Measurements from ENCODE around the gene VPS35.

The VPS35 gene

DNA sequence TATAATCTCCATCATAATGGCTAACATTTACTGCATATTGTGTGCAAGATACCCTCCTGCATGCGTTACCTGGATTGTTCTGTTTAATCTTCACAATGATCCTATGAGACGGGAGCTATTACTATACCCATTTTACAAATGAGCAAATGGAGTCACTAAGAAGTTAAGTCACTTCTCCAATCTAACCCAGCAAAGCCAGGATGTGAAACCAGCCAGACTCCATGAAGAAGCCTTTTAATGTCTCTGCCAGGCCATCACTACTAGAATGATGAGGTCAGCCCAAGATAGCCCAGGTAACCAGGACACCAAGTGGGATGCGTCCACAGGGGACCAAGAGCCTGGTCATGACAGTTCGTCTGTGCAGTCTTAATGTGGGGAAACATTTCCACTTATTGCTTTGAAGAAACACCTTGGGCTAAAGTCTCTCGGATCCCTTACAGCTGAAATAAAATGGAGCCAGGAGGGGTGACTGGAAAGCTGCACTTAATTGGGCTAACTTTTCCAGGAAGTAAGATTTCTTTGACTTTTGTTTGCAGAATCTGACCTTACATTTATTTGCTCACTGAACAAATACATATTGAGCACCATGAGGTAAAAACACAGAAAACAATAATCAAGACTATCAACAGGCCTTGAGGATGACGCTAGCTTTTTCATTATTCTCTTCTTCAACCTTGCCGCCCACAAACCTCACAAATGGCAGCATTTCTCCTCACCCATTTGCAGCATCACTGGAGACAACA, 66.9 kb downstream of the VPS35 start:
- TF ChIP-seq, protein P1, sequence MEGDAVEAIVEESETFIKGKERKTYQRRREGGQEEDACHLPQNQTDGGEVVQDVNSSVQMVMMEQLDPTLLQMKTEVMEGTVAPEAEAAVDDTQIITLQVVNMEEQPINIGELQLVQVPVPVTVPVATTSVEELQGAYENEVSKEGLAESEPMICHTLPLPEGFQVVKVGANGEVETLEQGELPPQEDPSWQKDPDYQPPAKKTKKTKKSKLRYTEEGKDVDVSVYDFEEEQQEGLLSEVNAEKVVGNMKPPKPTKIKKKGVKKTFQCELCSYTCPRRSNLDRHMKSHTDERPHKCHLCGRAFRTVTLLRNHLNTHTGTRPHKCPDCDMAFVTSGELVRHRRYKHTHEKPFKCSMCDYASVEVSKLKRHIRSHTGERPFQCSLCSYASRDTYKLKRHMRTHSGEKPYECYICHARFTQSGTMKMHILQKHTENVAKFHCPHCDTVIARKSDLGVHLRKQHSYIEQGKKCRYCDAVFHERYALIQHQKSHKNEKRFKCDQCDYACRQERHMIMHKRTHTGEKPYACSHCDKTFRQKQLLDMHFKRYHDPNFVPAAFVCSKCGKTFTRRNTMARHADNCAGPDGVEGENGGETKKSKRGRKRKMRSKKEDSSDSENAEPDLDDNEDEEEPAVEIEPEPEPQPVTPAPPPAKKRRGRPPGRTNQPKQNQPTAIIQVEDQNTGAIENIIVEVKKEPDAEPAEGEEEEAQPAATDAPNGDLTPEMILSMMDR (IDR thresholded peaks at IDR 0.05; ENCODE audit: insufficient read depth, low read depth, low read length, missing control alignments) = no peak
- H3K4me3 ChIP-seq (ENCODE audit: low read depth, low read length) = no peak overlapping the region; the same call in 1 of the 2 replicates
- no peak for DNase-seq (ENCODE audit: low read depth)

GRCh38 chr16:46621006-46621933, 67.7 kb downstream of the VPS35 start, which contains the start of gene SHCBP1:
Gene SHCBP1 (minus strand): TSS chr16:46621379. CDS start chr16:46621359, 20 bp downstream.
- peak; percentile 92 for DNase-seq (ENCODE audit: low read depth)
- peak within 1 kb of the TSS; percentile 82 for H3K4me3 ChIP-seq (ENCODE audit: low read depth, low read length)
- TF ChIP-seq, protein P1 (IDR thresholded peaks at IDR 0.05; ENCODE audit: insufficient read depth, low read depth, low read length, missing control alignments) = no peak

DNA sequence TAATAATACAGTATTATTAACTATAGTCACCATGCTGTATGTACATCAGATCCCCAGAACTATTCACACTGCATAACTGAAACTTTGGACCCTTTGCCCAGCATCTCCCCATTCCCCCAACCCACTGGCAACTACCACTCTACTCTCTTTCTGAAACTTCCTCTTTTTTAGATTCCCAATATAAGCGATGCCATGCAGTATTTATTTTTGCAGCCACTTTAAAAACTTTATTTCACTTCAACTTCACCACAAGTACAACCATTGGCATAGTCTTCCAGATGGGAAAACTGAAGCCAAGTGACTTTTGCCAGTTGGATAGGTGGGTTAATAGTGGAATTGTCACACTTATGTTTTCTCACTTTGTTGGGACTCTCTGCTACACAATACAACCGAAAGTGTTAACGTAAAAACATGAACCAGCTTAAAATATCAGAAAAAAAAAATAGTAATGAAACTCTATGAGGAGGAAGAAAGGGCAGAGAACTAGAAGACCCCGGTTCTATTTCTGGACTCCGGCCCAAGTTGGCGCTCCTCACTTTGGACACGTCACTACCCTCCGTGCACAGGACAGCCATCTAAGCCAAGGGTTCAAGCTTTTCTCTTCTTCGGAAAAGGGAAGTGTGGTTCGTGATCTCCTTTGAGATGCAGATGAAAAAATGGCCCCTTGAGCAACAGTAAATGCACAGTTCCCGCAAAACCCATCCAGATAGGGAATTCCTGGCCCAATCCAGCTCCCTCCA, 68.5 kb downstream of the VPS35 start:
- TF ChIP-seq, protein P1 (IDR thresholded peaks at IDR 0.05; ENCODE audit: insufficient read depth, low read depth, low read length, missing control alignments) = no peak
- peak; percentile 67 for DNase-seq (ENCODE audit: low read depth)
- peak overlapping the region; percentile 82 for H3K4me3 ChIP-seq (ENCODE audit: low read depth, low read length)

DNA sequence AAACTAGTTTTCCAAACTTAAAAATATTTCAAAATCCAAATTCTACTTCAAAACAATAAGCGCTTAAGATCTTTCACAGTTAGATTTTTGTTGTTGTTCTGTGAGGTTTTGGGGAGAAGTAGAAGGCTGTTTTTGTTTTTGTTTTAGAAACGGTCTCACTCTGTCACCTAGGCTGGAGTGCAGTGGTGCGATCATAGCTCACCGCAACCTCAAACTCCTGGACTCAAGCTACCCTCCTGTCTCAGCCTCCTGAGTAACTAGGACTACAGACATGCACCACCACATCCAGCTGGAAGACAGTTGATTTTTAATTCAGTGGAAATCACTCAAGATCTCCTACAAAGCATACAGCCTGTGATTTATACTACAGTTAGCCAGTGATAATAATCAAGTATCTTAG, 70.5 kb downstream of the VPS35 start:
- H3K4me3 ChIP-seq (ENCODE audit: low read depth, low read length) = peak overlapping the region; percentile 9; the same call in 1 of the 2 replicates
- peak; percentile 68 for DNase-seq (ENCODE audit: low read depth)
- TF ChIP-seq, protein P1 (IDR thresholded peaks at IDR 0.05; ENCODE audit: insufficient read depth, low read depth, low read length, missing control alignments) = no peak

DNA sequence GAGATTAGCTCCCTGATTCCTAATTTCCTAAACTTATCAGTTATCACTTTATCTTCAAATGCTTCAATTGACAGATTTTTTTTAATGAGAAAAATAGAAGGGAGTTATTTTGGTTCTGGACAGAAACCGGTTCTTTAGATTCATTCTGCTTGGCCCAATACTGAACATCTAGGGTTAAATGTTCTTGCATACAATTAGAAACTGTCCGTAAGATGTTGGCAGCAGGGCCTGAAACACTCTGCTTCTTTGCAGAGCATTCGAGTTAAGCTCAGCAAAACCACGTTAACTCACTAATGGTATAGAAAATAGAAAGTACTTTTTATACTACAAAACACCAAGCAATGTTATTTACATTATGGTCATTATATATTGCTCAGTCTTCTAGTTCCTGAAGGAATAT, 75.0 kb downstream of the VPS35 start:
- TF ChIP-seq, protein P1 (IDR thresholded peaks at IDR 0.05; ENCODE audit: insufficient read depth, low read depth, low read length, missing control alignments) = no peak
- H3K4me3 ChIP-seq (ENCODE audit: low read depth, low read length) = no peak overlapping the region
- DNase-seq (ENCODE audit: low read depth) = no peak

DNA sequence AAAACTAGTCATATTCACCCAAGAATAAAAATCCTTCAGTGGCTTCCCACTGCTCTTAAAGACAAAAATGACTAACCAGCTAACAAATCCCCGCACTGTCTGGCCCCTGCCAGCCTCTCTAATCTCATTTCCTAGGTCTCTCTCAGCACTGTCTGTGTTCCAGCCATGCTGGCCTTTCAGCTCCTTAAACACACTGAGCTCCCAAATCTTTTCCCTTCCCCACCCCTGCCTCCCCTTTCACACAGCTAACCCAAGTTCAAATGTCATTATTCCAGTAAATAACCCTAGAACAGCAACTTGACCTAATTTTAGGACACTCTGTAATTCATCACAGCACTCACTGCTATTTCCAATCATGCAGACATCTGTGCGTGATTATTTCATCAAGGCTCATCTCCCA, 75.6 kb downstream of the VPS35 start:
- TF ChIP-seq, protein P1 (IDR thresholded peaks at IDR 0.05; ENCODE audit: insufficient read depth, low read depth, low read length, missing control alignments) = no peak
- DNase-seq (ENCODE audit: low read depth) = no peak
- no peak overlapping the region for H3K4me3 ChIP-seq (ENCODE audit: low read depth, low read length)
